Activated T-cell treated with anti-CD3 and anti-CD28 coated beads, Interleukin-2, amount 50 U/mL, for 72 hours (primary cell): ENCODE data around the gene RNF38. TPM values are rescaled to one million over a fixed set of nuclear protein-coding genes. Genes with fewer than 3 reads are reported as not detected.
"Not testable (repeated sequence)": the region's sequence is repeated elsewhere in the genome, so short reads cannot be mapped to it uniquely, and the experiment has no call there.

ENCODE experiments used
- ATAC-seq, 2 donors: fragments of 150-1000 bp; cut with Tn5 transposase; replicated peaks in 1 of 2; 2 replicates each; pipeline ENCODE4 v1.10.0; 2021; ENCODE audit warnings: moderate library complexity in 2 of 2, mild to moderate bottlenecking in 1 of 2
- DNase-seq, 2 donors: peaks; one replicate each; pipeline ENCODE4 v3.0.0; 2021 to 2022; ENCODE audit warnings: mixed read lengths in 1 of 2
- H3K27ac Mint-ChIP-seq: one replicate; pipeline ENCODE4 v1.8.0; 2022; ENCODE audit warnings: mild to moderate bottlenecking, moderate library complexity, mixed read lengths
- H3K27me3 Mint-ChIP-seq: one replicate; pipeline ENCODE4 v1.8.0; 2022; ENCODE audit warnings: low read depth, mixed read lengths
- H3K36me3 Mint-ChIP-seq, 2 donors: one replicate each; pipeline ENCODE4 v1.8.0; 2022; ENCODE audit warnings: mixed read lengths in 2 of 2, mild to moderate bottlenecking in 1 of 2; ENCODE audit not compliant: insufficient read depth in 2 of 2
- H3K4me1 Mint-ChIP-seq: one replicate; pipeline ENCODE4 v1.8.0; 2022; ENCODE audit warnings: low read depth, mixed read lengths
- H3K4me3 Mint-ChIP-seq, 2 donors: one replicate each; pipeline ENCODE4 v1.8.0; 2022; ENCODE audit warnings: mild to moderate bottlenecking in 2 of 2, mixed read lengths in 2 of 2, moderate library complexity in 2 of 2
- H3K9me3 Mint-ChIP-seq, 2 donors: one replicate each; pipeline ENCODE4 v1.8.0; 2022; ENCODE audit warnings: mixed read lengths in 2 of 2
- total RNA-seq, 2 donors: library from RNA; stranded (reverse); gene quantifications; one replicate each; pipeline ENCODE4 v1.2.3, GENCODE V29; 2022

RNF38 gene
- total RNA-seq: 10 to 100 TPM; 33.5 to 35.2 TPM

DNA sequence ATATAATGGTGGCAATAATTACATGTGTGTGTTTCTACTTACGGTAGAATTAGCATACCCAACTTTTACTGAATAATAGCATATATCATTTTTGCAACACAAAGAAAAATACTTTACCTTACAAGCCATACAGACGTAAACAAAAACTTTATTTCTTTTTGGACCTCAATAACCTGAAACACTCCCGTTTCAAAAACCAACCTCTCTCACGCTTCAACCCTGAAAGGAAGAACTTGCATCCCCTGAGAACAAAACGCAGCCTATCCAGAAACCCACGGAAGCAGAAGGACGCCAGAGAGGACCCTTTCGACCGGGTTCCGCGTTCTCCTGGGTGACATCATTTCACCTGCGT is at the start of gene RNF38:
TSS of gene RNF38 (minus strand) at position 290 of the 352 bp plus-strand sequence. CDS start at position 129, 161 bp downstream.
- DNase-seq: no peak
- H3K9me3 Mint-ChIP-seq: no peaks in the 10 kb centered on the region
- H3K27ac Mint-ChIP-seq: peak within 1 kb of the TSS; percentile 96
- peaks cover 3 to 6% of the 10 kb centered on the region in 2 donors for H3K36me3 Mint-ChIP-seq
- H3K27me3 Mint-ChIP-seq: no peaks in the 10 kb centered on the region
- ATAC-seq: no peak
- H3K4me3 Mint-ChIP-seq: peak within 1 kb of the TSS; percentile 89 to 96
- H3K4me1 Mint-ChIP-seq: peaks cover 59% of the 10 kb centered on the region

DNA sequence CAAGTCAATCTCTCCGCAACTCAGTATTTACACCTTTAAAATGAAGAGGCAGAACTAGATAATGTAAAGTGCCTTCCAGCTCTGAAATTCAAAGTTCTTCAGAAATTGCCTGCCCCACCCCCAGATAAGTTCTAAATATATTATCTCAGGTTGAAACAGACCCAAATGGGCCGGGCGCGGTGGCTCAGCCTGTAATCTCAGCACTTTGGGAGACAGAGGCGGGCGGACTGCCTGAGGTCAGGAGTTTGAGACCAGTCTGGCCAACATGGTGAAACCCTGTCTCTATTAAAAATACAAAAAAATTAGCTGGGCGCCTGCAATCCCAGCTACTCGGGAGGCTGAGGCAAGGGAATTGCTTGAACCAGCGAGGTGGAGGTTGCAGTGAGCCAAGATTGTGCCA is 48.5 kb upstream of the RNF38 start:
- H3K4me3 Mint-ChIP-seq, H3K27me3 Mint-ChIP-seq, H3K9me3 Mint-ChIP-seq, DNase-seq, H3K27ac Mint-ChIP-seq, ATAC-seq, H3K36me3 Mint-ChIP-seq: not testable (repeated sequence)
- H3K4me1 Mint-ChIP-seq: peaks cover 24% of the 10 kb centered on the region

DNA sequence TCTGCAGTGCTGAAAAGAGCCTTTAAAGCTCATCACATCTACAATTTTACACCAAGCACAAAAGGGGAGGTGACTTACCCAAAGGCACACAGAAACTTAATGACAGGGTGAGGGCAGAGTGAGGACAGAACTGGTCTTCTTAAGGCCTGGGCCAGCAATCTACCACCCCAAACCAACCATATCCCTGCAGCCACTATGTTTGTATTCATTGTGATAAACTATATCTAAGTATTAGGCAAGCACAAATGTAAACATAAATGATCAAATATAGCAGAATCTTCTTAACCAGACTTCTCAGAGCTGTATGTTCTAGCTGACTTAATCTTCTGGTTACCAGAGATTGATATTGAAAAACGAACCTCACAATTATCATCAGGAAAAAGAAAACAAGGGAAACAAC is 47.9 kb upstream of the RNF38 start:
- H3K27ac Mint-ChIP-seq: no peak overlapping the region
- no peaks in the 10 kb centered on the region for H3K27me3 Mint-ChIP-seq
- no peak for DNase-seq
- H3K4me3 Mint-ChIP-seq: no peak overlapping the region
- no peaks in the 10 kb centered on the region for H3K9me3 Mint-ChIP-seq
- no peak for ATAC-seq
- no peaks in the 10 kb centered on the region for H3K36me3 Mint-ChIP-seq
- H3K4me1 Mint-ChIP-seq: peaks cover 26% of the 10 kb centered on the region

DNA sequence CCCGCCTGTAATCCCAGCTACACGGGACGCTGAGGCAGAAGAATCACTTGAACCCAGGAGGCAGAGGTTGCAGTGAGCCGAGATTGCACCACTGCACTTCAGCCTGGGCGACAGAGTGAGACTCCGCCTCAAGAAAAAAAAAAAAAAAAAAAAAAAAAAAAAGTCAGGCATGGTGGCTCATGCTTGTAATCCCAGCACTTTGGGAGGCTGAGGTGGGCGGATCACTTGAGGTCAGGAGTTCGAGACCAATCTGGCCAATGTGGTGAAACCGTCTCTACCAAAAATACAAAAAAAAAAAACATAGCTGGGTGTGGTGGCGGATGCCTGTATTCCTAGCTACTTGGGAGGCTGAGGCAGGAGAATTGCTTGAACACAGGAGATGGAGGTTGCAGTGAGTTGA is 46.6 kb upstream of the RNF38 start:
- DNase-seq, H3K27me3 Mint-ChIP-seq, H3K36me3 Mint-ChIP-seq, H3K27ac Mint-ChIP-seq, ATAC-seq, H3K4me3 Mint-ChIP-seq, H3K9me3 Mint-ChIP-seq: not testable (repeated sequence)
- peaks cover 25% of the 10 kb centered on the region for H3K4me1 Mint-ChIP-seq

DNA sequence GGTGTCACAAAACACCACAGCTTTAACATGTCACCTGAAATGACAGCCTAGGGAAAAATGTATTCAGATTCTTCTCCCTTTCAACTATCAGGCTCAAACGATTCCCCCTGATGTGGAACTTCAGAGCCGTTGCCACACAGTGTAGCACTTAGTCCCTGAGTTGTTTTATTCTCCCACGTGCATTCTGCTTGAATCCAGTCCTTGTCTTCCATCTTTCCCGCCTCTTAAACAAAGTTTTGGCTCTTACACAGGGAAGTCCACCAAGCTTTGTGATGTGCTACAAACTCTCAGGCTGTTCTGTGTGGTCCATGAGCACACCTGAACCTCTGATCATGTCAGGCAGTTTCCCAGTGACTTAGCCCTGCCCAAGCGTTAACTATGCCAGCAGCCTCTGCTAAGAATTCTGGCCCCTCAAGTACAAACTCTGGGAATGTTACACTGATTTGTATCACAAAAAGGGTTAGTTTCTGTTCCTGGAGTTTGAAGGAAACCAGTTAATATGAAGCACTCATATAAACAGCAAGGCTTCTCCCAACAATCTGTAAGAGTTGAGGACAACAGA is 45.8 kb upstream of the RNF38 start:
- Mint-ChIP-seq H3K27ac (no peak overlapping the region), H3K9me3 (no peaks in the 10 kb centered on the region), H3K27me3 (no peaks in the 10 kb centered on the region), H3K4me3 (no peak overlapping the region), H3K4me1 (peaks cover 26% of the 10 kb centered on the region), H3K36me3 (no peaks in the 10 kb centered on the region)
- DNase-seq (no peak), ATAC-seq (no peak)

DNA sequence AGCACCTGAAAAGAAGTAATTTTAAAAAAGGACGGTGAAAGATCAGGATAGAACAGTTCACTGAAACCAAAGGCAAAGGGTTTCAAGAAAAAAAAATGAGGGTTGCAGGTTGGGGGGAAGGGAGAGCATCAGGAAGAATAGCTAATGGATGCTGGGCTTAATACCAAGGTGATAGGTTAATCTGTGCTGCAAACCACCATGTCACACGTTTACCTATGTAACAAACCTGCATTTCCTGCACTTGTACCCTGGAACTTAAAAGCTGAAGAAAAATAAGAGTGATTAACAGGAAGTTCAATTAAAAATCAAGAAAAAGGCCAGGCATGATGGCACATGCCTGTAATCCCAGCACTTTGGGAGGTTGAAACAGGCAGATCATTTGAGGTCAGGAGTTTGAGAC is 44.1 kb upstream of the RNF38 start:
- peaks cover 26% of the 10 kb centered on the region for H3K4me1 Mint-ChIP-seq

DNA sequence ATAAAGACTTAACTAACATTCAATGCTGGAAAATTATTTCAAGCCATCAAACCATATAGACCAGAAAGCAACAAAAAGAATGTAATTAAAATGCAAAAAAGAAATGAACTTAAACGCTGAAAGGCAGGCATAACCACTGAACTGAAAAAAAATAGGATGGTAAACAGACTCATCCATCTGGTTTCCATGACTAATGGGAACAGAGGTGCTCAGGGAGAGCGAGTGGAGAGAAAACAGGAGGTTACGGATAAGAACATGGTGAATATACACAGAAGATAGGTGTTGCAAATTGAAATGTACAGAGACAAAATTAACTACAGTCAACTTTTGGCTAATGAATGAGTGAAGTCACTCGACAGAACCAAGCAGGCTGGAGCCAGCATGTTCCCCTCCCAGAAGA is 43.5 kb upstream of the RNF38 start:
- no peak for DNase-seq
- H3K27ac Mint-ChIP-seq: no peak overlapping the region
- H3K36me3 Mint-ChIP-seq: no peaks in the 10 kb centered on the region
- H3K4me3 Mint-ChIP-seq: no peak overlapping the region
- ATAC-seq: no peak
- H3K27me3 Mint-ChIP-seq: no peaks in the 10 kb centered on the region
- no peaks in the 10 kb centered on the region for H3K9me3 Mint-ChIP-seq
- peaks cover 27% of the 10 kb centered on the region for H3K4me1 Mint-ChIP-seq

More for the DNA sequence above, 44.1 kb upstream of the RNF38 start:
- DNase-seq (no peak), ATAC-seq (no peak)
- no peak overlapping the region for H3K27ac Mint-ChIP-seq
- no peaks in the 10 kb centered on the region for H3K9me3 Mint-ChIP-seq
- no peak overlapping the region for H3K4me3 Mint-ChIP-seq
- no peaks in the 10 kb centered on the region for H3K27me3 Mint-ChIP-seq
- no peaks in the 10 kb centered on the region for H3K36me3 Mint-ChIP-seq

DNA sequence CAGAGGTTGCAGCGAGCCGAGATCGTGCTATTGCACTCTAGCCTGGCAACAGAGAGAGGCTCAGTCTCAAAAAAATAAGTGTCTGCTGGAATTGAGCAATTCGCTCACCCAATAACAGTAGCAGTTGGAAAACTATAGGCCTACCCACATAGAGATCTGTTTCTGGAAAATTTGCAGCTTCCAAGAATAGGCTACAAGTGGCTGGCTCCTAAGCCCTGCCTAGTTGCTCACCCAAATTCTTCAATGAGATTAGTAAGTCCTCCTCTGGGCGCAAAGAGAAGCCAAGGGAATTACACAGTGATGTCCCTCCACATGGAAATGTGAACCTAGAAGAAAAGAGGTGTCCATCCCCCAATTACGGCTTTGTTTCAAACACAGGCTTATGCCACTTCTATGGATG is 42.6 kb upstream of the RNF38 start:
- ATAC-seq: no peak
- Mint-ChIP-seq H3K27me3 (no peaks in the 10 kb centered on the region), H3K27ac (no peak overlapping the region), H3K9me3 (no peaks in the 10 kb centered on the region), H3K4me3 (no peak overlapping the region), H3K4me1 (peaks cover 34% of the 10 kb centered on the region), H3K36me3 (no peaks in the 10 kb centered on the region)
- DNase-seq: no peak

DNA sequence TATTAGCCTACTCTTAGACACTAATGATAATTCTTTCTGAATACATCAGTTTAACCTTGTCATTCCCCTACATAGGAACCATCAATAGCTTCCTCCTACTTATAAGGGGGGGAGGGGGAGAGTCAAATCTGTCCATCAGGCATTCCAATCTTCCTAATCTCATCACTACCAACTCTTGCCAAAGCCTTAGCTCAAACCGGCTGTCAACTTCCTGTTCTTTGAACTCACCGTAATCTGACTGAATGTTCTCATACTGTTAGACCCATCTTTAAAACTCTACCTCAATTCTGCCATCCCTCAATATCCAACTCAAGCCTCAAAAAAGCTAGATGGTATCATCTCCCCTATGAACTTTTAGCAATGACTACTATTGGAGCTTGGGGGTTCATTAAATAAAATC is 41.9 kb upstream of the RNF38 start:
- Mint-ChIP-seq H3K27me3 (no peaks in the 10 kb centered on the region), H3K9me3 (no peaks in the 10 kb centered on the region), H3K27ac (peak overlapping the region; percentile 5), H3K4me3 (no peak overlapping the region), H3K4me1 (peaks cover 35% of the 10 kb centered on the region), H3K36me3 (no peaks in the 10 kb centered on the region)
- DNase-seq (no peak), ATAC-seq (no peak)

DNA sequence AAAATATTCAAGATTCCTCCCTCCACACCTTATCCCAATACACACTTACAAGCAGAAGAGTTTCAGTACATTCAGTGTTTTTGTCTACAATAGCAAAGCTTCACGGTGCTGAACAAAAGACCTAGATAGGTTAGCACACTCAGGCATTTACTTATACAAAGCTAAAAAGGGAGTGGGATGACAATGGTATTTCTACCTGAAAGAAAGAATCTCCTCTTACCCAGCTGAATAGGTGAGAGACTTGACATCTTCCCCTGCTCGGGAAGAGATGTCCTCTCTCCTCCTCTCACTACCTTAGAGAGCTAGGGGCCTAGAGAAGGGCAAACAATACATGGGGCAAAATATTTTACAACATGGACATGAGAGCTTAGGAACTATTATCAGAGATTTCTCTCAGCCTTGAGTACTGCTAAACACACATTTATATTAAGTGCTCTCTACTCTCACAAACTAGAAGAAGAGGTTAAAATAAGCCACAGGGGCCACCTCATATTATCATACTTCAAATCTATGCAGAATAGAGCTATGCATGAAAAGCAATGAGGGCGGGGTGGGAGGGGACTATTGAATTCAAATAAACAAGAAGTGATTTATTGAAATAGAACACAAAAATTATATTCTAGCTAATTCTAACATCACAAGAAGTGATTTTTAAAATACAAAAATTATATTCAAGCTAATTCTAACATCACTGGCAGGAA is 38.6 kb upstream of the RNF38 start:
- Mint-ChIP-seq H3K4me3 (no peak overlapping the region), H3K27ac (no peak overlapping the region), H3K9me3 (no peaks in the 10 kb centered on the region), H3K27me3 (no peaks in the 10 kb centered on the region), H3K4me1 (peaks cover 23% of the 10 kb centered on the region), H3K36me3 (no peaks in the 10 kb centered on the region)
- no peak for ATAC-seq
- DNase-seq: no peak

DNA sequence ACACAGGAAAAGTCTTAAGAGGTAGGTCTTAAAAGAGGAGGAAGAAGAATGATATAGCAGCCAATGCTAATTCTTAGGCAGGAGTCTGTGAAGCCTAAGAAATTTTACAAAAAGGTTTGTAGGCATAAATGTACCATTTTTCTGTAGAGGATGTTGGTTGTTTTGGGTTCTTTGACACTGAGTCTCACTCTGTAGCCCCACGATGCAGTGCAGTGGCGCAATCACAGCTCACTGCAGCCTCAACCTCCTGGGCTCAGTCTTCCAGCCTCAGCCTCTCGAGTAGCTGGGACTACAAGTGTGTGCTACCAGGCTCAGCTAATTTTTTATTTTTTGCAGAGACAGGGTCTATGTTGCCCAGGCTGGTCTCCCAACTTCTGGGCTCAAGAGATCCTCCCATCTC is 37.7 kb upstream of the RNF38 start:
- H3K27ac Mint-ChIP-seq: no peak overlapping the region
- no peaks in the 10 kb centered on the region for H3K27me3 Mint-ChIP-seq
- ATAC-seq: no peak
- peaks cover 20% of the 10 kb centered on the region for H3K4me1 Mint-ChIP-seq
- DNase-seq: no peak
- no peak overlapping the region for H3K4me3 Mint-ChIP-seq
- H3K9me3 Mint-ChIP-seq: no peaks in the 10 kb centered on the region
- no peaks in the 10 kb centered on the region for H3K36me3 Mint-ChIP-seq

DNA sequence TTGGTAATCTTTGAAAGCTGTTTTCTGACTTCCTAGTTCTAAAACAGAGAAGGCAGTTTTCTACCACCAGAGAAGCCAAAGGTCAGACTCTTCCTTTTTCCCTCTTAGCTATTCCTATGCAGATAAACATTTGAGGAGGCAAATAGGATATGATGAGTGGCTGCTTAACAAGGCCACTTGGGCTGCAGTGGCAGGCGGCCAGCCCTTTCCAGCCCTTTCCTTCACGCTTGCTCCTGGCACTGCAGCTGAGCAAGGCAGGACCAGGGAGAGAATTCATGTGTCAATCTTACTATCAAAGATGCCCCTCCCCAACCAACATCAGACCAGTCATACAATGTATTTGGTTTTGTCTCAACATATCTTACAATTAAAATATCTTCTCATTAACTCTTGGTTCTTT is 36.8 kb upstream of the RNF38 start:
- ATAC-seq (no peak), DNase-seq (no peak)
- Mint-ChIP-seq H3K27me3 (no peaks in the 10 kb centered on the region), H3K36me3 (no peaks in the 10 kb centered on the region), H3K27ac (no peak overlapping the region), H3K4me1 (peaks cover 16% of the 10 kb centered on the region), H3K4me3 (no peak overlapping the region), H3K9me3 (no peaks in the 10 kb centered on the region)

DNA sequence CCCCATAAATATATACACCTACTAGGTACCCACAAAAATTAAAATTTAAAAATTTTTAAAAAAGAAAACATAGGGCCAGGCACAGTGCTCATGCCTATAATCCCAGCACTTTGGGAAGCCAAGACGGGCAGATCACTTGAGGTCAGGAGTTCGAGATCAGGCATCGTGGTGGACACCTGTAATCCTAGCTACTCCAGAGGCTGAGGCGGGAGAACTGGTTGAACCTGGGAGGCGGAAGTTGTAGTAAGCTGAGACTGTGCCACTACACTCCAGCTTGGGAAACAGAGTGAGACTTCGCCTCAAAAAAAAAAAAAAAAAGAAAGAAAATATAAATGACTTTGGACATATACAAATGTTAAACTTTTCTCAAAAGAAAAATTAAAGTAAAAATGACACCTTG is 33.3 kb upstream of the RNF38 start:
- Mint-ChIP-seq H3K27me3 (no peaks in the 10 kb centered on the region), H3K4me1 (peaks cover 10% of the 10 kb centered on the region), H3K9me3 (no peaks in the 10 kb centered on the region), H3K4me3 (no peak overlapping the region), H3K36me3 (no peaks in the 10 kb centered on the region), H3K27ac (no peak overlapping the region)
- DNase-seq (no peak), ATAC-seq (no peak)

DNA sequence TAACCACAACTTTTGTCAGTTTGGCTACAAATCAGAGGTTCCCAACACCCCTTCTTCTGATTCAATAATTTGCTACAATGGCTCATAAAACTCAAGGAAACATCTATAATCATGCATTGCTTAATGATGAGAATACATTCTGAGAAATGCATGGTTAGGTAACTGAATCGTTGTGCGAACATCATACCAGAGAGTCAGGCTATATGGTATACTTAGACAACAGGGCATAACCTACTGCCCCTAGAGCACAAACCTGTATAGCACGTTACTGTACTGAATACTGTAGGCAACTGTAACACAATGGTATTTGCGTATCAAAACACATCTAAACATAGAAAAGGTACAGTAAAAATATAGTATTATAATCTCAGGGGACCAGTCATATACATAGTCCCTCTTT is 31.0 kb upstream of the RNF38 start:
- Mint-ChIP-seq H3K36me3 (no peaks in the 10 kb centered on the region), H3K27ac (no peak overlapping the region), H3K4me1 (peaks cover 5% of the 10 kb centered on the region), H3K27me3 (no peaks in the 10 kb centered on the region), H3K9me3 (no peaks in the 10 kb centered on the region), H3K4me3 (no peak overlapping the region)
- ATAC-seq: no peak
- no peak for DNase-seq
